Measurements from ENCODE around the gene DOCK4.
A peak's percentile ranks its signal among the peaks of the same experiment; 100 is the strongest.

Gene DOCK4

GRCh38 chr7:112220877-112221434 lies 14.8 kb upstream of the DOCK4 start:
- Histone ChIP-seq H3K4ac (ENCODE audit: low read depth in 1 of 2, low read length in 2 of 2) (no peak overlapping the region), H4K8ac (ENCODE audit: low read length) (no peak overlapping the region), H3K36me3 (ENCODE audit: control insufficient read depth in 1 of 2, insufficient read depth in 2 of 2, low read depth in 1 of 2, low read length in 2 of 2) (peaks cover 0 to 4% of the 10 kb centered on the region in 2 experiments), H3K27ac (ENCODE audit: low read length, poor library complexity, severe bottlenecking) (no peak overlapping the region), H2BK12ac (ENCODE audit: low read length in 2 of 2) (no peak overlapping the region), H3K79me1 (replicated peaks; ENCODE audit: low read length, poor library complexity, severe bottlenecking) (peaks cover 41% of the 10 kb centered on the region), H2AFZ (ENCODE audit: low read depth, low read length) (no peak overlapping the region), H3K4me2 (ENCODE audit: low read length, poor library complexity, severe bottlenecking) (no peak overlapping the region), H4K91ac (ENCODE audit: low read length) (no peak overlapping the region), H3K9me3 (ENCODE audit: control insufficient read depth, low read length) (no peaks in the 10 kb centered on the region), H3K18ac (ENCODE audit: low read depth in 1 of 2, low read length in 2 of 2) (no peak overlapping the region), H3K4me1 (ENCODE audit: control insufficient read depth, insufficient read depth, low read depth, low read length) (peaks cover 3% of the 10 kb centered on the region), H3K9ac (ENCODE audit: low read length) (no peak overlapping the region), H3K27me3 (ENCODE audit: control insufficient read depth in 1 of 2, insufficient read depth in 1 of 2, low read length in 2 of 2) (no peaks in the 10 kb centered on the region), H2BK120ac (ENCODE audit: low read depth, low read length) (no peak overlapping the region), H3K14ac (ENCODE audit: low read length in 2 of 2) (peak overlapping the region in 1 of 2 experiments; percentile 79), H3K4me3 (ENCODE audit: insufficient read depth in 1 of 2, low read depth in 1 of 2, low read length in 2 of 2) (no peak overlapping the region), H2BK15ac (ENCODE audit: low read depth, poor library complexity, severe bottlenecking) (no peak overlapping the region), H2BK5ac (ENCODE audit: low read depth, low read length, poor library complexity, severe bottlenecking) (no peak overlapping the region), H2AK5ac (ENCODE audit: low read length, severe bottlenecking) (no peak overlapping the region), H3K23ac (ENCODE audit: low read length in 2 of 2) (no peak overlapping the region)
- WGBS, result 94% methylated on average over 20 of the region's 20 CpGs
- DNase-seq, result no peak

DNA sequence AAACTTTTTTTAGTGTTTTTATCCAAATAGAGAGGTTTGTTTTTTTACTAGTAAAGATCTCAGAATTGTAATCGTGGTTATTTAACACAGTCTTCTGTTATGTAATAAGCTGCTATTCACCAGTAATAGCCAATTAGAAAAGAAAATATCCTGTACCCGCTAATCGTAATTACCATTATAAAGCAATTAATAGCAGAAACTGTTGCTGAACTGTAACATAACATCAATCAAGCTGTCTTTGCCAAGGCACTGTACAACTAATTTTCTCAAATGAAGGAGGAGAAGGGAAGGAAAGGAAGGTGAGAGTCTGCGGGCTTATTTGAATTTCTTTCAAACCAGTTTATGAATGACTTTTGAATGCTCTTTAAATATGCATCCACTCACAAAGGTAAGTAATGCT lies 9.6 kb upstream of the DOCK4 start:
- Histone ChIP-seq H2AK5ac (ENCODE audit: low read length, severe bottlenecking) (no peak overlapping the region), H2BK120ac (ENCODE audit: low read depth, low read length) (no peak overlapping the region), H4K8ac (ENCODE audit: low read length) (no peak overlapping the region), H3K4me1 (ENCODE audit: control insufficient read depth, insufficient read depth, low read depth, low read length) (peaks cover 1% of the 10 kb centered on the region), H3K36me3 (ENCODE audit: control insufficient read depth in 1 of 2, insufficient read depth in 2 of 2, low read depth in 1 of 2, low read length in 2 of 2) (no peaks in the 10 kb centered on the region), H3K4me3 (ENCODE audit: insufficient read depth in 1 of 2, low read depth in 1 of 2, low read length in 2 of 2) (no peak overlapping the region), H3K23ac (ENCODE audit: low read length in 2 of 2) (no peak overlapping the region), H3K9ac (ENCODE audit: low read length) (no peak overlapping the region), H3K9me3 (ENCODE audit: control insufficient read depth, low read length) (no peaks in the 10 kb centered on the region), H3K4me2 (ENCODE audit: low read length, poor library complexity, severe bottlenecking) (no peak overlapping the region), H3K27me3 (ENCODE audit: control insufficient read depth in 1 of 2, insufficient read depth in 1 of 2, low read length in 2 of 2) (no peaks in the 10 kb centered on the region), H4K91ac (ENCODE audit: low read length) (no peak overlapping the region), H3K4ac (ENCODE audit: low read depth in 1 of 2, low read length in 2 of 2) (no peak overlapping the region), H2BK15ac (ENCODE audit: low read depth, poor library complexity, severe bottlenecking) (no peak overlapping the region), H3K18ac (ENCODE audit: low read depth in 1 of 2, low read length in 2 of 2) (no peak overlapping the region), H3K79me1 (replicated peaks; ENCODE audit: low read length, poor library complexity, severe bottlenecking) (peaks cover 14% of the 10 kb centered on the region), H2AFZ (ENCODE audit: low read depth, low read length) (no peak overlapping the region), H2BK12ac (ENCODE audit: low read length in 2 of 2) (no peak overlapping the region), H2BK5ac (ENCODE audit: low read depth, low read length, poor library complexity, severe bottlenecking) (no peak overlapping the region), H3K27ac (ENCODE audit: low read length, poor library complexity, severe bottlenecking) (no peak overlapping the region), H3K14ac (ENCODE audit: low read length in 2 of 2) (no peak overlapping the region)
- DNase-seq, result no peak
- WGBS, result no CpG with 5 or more reads among the region's 4 CpGs

- Histone ChIP-seq H3K4me1 (ENCODE audit: control insufficient read depth, insufficient read depth, low read depth, low read length) (peaks cover 1% of the 10 kb centered on the region), H4K8ac (ENCODE audit: low read length) (no peak overlapping the region), H3K79me1 (replicated peaks; ENCODE audit: low read length, poor library complexity, severe bottlenecking) (peaks cover 14% of the 10 kb centered on the region), H2AK5ac (ENCODE audit: low read length, severe bottlenecking) (no peak overlapping the region), H2AFZ (ENCODE audit: low read depth, low read length) (no peak overlapping the region), H2BK15ac (ENCODE audit: low read depth, poor library complexity, severe bottlenecking) (no peak overlapping the region), H3K23ac (ENCODE audit: low read length in 2 of 2) (no peak overlapping the region), H2BK12ac (ENCODE audit: low read length in 2 of 2) (no peak overlapping the region), H3K14ac (ENCODE audit: low read length in 2 of 2) (no peak overlapping the region), H3K18ac (ENCODE audit: low read depth in 1 of 2, low read length in 2 of 2) (no peak overlapping the region), H2BK120ac (ENCODE audit: low read depth, low read length) (no peak overlapping the region), H3K4me2 (ENCODE audit: low read length, poor library complexity, severe bottlenecking) (no peak overlapping the region), H3K27me3 (ENCODE audit: control insufficient read depth in 1 of 2, insufficient read depth in 1 of 2, low read length in 2 of 2) (no peaks in the 10 kb centered on the region), H2BK5ac (ENCODE audit: low read depth, low read length, poor library complexity, severe bottlenecking) (no peak overlapping the region), H3K9ac (ENCODE audit: low read length) (no peak overlapping the region), H3K4ac (ENCODE audit: low read depth in 1 of 2, low read length in 2 of 2) (no peak overlapping the region), H4K91ac (ENCODE audit: low read length) (no peak overlapping the region), H3K4me3 (ENCODE audit: insufficient read depth in 1 of 2, low read depth in 1 of 2, low read length in 2 of 2) (no peak overlapping the region), H3K27ac (ENCODE audit: low read length, poor library complexity, severe bottlenecking) (no peak overlapping the region), H3K9me3 (ENCODE audit: control insufficient read depth, low read length) (no peaks in the 10 kb centered on the region), H3K36me3 (ENCODE audit: control insufficient read depth in 1 of 2, insufficient read depth in 2 of 2, low read depth in 1 of 2, low read length in 2 of 2) (no peaks in the 10 kb centered on the region)
- WGBS, result over 99% methylated on average over 2 of the region's 2 CpGs
- no peak for DNase-seq
Observed at GRCh38 chr7:112214883-112215282, 8.7 kb upstream of the DOCK4 start.

- Histone ChIP-seq H2BK12ac (ENCODE audit: low read length in 2 of 2) (no peak overlapping the region), H3K36me3 (ENCODE audit: control insufficient read depth in 1 of 2, insufficient read depth in 2 of 2, low read depth in 1 of 2, low read length in 2 of 2) (no peaks in the 10 kb centered on the region), H2BK120ac (ENCODE audit: low read depth, low read length) (no peak overlapping the region), H3K4me1 (ENCODE audit: control insufficient read depth, insufficient read depth, low read depth, low read length) (peaks cover 1% of the 10 kb centered on the region), H2AK5ac (ENCODE audit: low read length, severe bottlenecking) (no peak overlapping the region), H3K14ac (ENCODE audit: low read length in 2 of 2) (no peak overlapping the region), H2BK5ac (ENCODE audit: low read depth, low read length, poor library complexity, severe bottlenecking) (no peak overlapping the region), H4K8ac (ENCODE audit: low read length) (no peak overlapping the region), H3K4ac (ENCODE audit: low read depth in 1 of 2, low read length in 2 of 2) (no peak overlapping the region), H2AFZ (ENCODE audit: low read depth, low read length) (no peak overlapping the region), H3K79me1 (replicated peaks; ENCODE audit: low read length, poor library complexity, severe bottlenecking) (peaks cover 12% of the 10 kb centered on the region), H4K91ac (ENCODE audit: low read length) (no peak overlapping the region), H2BK15ac (ENCODE audit: low read depth, poor library complexity, severe bottlenecking) (no peak overlapping the region), H3K9me3 (ENCODE audit: control insufficient read depth, low read length) (no peaks in the 10 kb centered on the region), H3K23ac (ENCODE audit: low read length in 2 of 2) (no peak overlapping the region), H3K4me3 (ENCODE audit: insufficient read depth in 1 of 2, low read depth in 1 of 2, low read length in 2 of 2) (no peak overlapping the region), H3K27ac (ENCODE audit: low read length, poor library complexity, severe bottlenecking) (no peak overlapping the region), H3K4me2 (ENCODE audit: low read length, poor library complexity, severe bottlenecking) (no peak overlapping the region), H3K9ac (ENCODE audit: low read length) (no peak overlapping the region), H3K27me3 (ENCODE audit: control insufficient read depth in 1 of 2, insufficient read depth in 1 of 2, low read length in 2 of 2) (no peaks in the 10 kb centered on the region), H3K18ac (ENCODE audit: low read depth in 1 of 2, low read length in 2 of 2) (no peak overlapping the region)
- no peak for DNase-seq
Observed at GRCh38 chr7:112214268-112214667, 8.1 kb upstream of the DOCK4 start.
